ENCODE results near the gene OR52N1. TPM values are rescaled to one million over a fixed set of nuclear protein-coding genes. Genes with fewer than 3 reads are reported as not detected.

The OR52N1 gene
- total and polyA plus RNA-seq, 2 experiments from 2014 or later, result not detected

DNA sequence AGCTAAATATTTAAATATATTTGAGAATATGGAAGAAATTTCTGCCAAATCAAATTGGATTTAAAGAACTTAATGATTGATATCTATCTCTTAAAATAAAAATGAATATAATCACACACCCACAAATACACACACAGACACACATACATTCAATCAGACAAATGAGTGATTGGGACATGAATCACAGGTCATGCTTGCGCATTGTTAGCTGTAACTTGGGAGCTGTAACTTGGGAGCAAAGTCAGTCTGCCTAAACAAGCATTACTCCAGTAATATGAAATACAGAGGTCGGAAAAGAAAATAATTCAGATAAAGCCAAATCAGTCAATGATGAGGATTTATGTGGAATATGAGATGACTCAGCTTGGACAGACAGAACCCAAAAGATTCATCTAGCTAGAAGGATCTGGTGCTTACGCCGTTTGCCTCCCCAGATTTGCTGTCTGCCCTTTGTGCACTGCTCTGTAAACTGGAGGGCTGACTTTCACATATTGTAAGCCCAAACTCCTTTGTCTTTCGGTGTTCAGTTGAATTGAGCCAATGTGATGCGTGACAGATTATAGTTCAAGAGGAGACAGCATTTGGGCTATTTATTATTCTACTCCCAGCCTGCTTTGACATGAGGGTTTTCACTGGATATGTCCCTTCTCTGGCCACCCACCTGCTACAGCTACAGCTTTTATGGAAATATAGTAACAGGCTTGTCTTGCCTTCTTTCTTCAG is 53.2 kb downstream of the OR52N1 start:
- Histone ChIP-seq H3K27me3 (ENCODE audit: insufficient read depth) (no peaks in the 10 kb centered on the region), H3K9me2 (ENCODE audit: insufficient read depth) (no peaks in the 10 kb centered on the region), H3K4me2 (no peak overlapping the region), H3K4me3 (no peak overlapping the region), H4K20me1 (replicated peaks; ENCODE audit: insufficient read depth) (no peaks in the 10 kb centered on the region), H3K27ac (ENCODE audit: low read depth) (no peak overlapping the region), H2AFZ (no peak overlapping the region), H3K79me2 (replicated peaks; ENCODE audit: insufficient read depth) (no peaks in the 10 kb centered on the region), H3K4me1 (ENCODE audit: insufficient read depth) (no peaks in the 10 kb centered on the region), H3K36me3 (ENCODE audit: insufficient read depth) (no peaks in the 10 kb centered on the region), H3F3A (replicated peaks; ENCODE audit: low read depth) (no peaks in the 10 kb centered on the region)
- H3K4me3 Mint-ChIP-seq, result no peak overlapping the region
- no peak overlapping the region for H3K27ac Mint-ChIP-seq
- no peak for DNase-seq (ENCODE audit: low spot score)
- no peaks in the 10 kb centered on the region for H3K4me1 Mint-ChIP-seq
- H3K9me3 Mint-ChIP-seq, result no peaks in the 10 kb centered on the region
- TF ChIP-seq ZNF462 (CRISPR knock-in tag; IDR thresholded peaks at IDR 0.05), result no peak
- no peak for TF ChIP-seq EZH2 (IDR thresholded peaks at IDR 0.05; ENCODE audit: low read depth, unreplicated experiment)
- no peak for TF ChIP-seq EZH2phosphoT487 (IDR thresholded peaks at IDR 0.05; ENCODE audit: unreplicated experiment)
- no peak for TF ChIP-seq STAT1 (IDR thresholded peaks at IDR 0.05; ENCODE audit: unreplicated experiment)
- TF ChIP-seq ZNF114 (CRISPR knock-in tag; IDR thresholded peaks at IDR 0.05), result no peak
- TF ChIP-seq, protein P1, sequence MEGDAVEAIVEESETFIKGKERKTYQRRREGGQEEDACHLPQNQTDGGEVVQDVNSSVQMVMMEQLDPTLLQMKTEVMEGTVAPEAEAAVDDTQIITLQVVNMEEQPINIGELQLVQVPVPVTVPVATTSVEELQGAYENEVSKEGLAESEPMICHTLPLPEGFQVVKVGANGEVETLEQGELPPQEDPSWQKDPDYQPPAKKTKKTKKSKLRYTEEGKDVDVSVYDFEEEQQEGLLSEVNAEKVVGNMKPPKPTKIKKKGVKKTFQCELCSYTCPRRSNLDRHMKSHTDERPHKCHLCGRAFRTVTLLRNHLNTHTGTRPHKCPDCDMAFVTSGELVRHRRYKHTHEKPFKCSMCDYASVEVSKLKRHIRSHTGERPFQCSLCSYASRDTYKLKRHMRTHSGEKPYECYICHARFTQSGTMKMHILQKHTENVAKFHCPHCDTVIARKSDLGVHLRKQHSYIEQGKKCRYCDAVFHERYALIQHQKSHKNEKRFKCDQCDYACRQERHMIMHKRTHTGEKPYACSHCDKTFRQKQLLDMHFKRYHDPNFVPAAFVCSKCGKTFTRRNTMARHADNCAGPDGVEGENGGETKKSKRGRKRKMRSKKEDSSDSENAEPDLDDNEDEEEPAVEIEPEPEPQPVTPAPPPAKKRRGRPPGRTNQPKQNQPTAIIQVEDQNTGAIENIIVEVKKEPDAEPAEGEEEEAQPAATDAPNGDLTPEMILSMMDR (conservative IDR thresholded peaks at IDR 0.05; ENCODE audit: low read depth in 2 of 2), result no peak
- no peak for ATAC-seq
- H3K27me3 Mint-ChIP-seq (ENCODE audit: insufficient read depth, low read depth, poor library complexity), result no peaks in the 10 kb centered on the region
- H3K36me3 Mint-ChIP-seq (ENCODE audit: low read depth), result no peaks in the 10 kb centered on the region

Data from GM23338 (cell line).